GM19035 (cell line): ENCODE measurements around the gene CHCT1.
"Not testable (repeated sequence)": the region's sequence is repeated elsewhere in the genome, so short reads cannot be mapped to it uniquely, and the experiment has no call there.

Source experiments
- ATAC-seq: cut with Tn5 transposase; IDR thresholded peaks from one replicate; pipeline ENCODE4 v1.9.1; 2021; ENCODE audit not compliant: unreplicated experiment

The CHCT1 gene

GRCh38 chr17:60422162-60422665 lies at the start of gene CHCT1:
TSS of gene CHCT1 (plus strand) at chr17:60422489. CDS start at chr17:60422593, 104 bp downstream.
- no peak for ATAC-seq

GRCh38 chr17:60372790-60373483 lies 49.4 kb upstream of the CHCT1 start:
- no peak for ATAC-seq

- not testable (repeated sequence) for ATAC-seq
Observed at GRCh38 chr17:60378187-60378586, 44.1 kb upstream of the CHCT1 start.

GRCh38 chr17:60379461-60379860 lies 42.8 kb upstream of the CHCT1 start:
- not testable (repeated sequence) for ATAC-seq

DNA sequence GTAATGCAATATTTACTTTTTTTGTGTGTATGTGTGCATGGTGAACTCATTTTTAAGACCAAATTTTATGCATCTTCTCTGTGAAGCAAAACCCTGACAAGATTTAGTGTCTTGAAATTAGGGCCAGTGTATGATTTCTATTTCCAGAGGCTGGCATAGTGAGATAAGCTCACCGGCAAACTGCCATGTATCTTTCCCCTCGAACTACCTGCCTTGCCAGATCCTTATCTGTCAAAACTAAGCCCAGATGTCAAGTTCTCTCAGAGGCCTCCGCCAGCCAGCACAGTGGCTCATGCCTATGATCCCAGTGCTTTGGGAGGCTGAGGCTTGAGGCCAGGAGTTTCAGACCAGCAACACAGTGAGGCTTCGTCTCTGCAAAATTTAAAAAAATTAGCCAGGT lies 40.3 kb upstream of the CHCT1 start:
- ATAC-seq: no peak

DNA sequence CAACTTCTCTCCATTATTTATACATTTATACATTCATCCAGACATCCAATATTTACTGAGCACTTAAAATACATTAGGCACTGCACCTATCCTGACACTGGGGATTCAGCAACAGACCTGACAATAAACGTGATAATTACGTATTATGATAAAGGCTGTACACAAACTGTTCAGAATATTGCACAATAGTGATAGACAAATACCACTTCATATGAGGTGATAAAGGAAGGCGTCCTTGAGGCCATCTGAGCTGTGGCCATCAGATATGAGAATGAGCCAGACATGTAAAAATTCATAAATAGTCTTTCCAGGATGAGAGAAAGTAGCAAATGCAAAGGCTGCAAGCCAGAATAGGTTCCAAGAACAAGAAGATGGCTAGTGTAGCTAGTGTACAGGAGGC lies 38.9 kb upstream of the CHCT1 start:
- ATAC-seq: no peak

DNA sequence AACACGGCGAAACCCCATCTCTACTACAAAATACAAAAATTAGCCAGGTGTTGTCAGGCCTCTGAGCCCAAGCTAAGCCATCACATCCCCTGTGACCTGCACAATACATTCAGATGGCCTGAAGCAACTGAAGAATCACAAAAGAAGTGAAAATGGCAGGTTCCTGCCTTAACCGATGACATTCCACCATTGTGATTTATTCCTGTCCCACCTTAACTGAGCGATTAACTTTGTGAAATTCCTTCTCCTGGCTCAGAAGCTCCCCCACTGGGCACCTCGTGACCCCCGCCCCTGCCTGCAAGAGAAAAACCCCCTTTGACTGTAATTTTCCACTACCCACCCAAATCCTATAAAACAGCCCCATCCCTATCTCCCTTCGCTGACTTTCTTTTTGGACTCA lies 37.4 kb upstream of the CHCT1 start:
- ATAC-seq: not testable (repeated sequence)

DNA sequence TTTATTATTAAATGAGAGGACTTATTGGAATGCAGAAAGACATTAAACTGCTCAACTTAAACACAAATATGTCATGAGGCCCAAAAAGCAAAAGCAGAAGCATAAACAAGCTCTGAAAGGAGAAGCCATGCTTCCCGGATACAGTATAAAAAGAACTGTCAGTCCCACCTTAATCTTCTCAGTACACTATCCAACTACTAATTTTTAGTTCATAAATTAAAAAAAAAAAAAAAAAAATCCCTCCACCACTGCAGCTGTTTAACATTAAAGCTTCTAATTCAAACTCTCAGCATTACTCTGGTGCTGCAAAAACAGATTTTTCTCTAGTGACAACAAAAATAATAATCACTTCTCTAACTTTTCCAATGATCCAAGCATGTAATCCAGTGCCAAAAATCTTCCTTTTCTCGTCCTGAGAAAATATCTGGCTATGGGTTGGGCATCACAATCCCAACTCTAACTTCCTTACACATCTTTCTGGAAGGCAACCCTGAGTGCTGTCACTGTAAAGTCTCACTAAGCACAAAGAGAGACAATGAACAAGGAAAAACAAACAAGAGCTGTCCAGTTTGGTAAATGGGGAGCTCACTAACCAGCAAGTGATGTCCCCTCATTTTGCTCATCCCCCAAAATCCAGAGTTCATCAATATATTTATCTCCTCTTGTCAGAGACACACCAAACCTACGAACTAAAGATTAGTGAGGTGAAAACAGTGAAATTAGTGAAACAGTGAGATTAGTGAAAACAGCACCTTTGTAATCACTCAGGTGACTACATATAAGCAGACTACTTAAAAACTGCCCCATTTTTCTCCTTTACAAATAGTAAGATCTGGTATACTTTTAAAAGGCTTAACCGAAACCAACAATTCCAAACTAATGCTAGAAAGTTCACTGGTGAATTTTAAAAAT lies 35.9 kb upstream of the CHCT1 start:
- no peak for ATAC-seq

- no peak for ATAC-seq
Observed at GRCh38 chr17:60387666-60388065, 34.6 kb upstream of the CHCT1 start.

- no peak for ATAC-seq
Observed at GRCh38 chr17:60388742-60389141, 33.5 kb upstream of the CHCT1 start.

GRCh38 chr17:60390186-60390585 lies 32.1 kb upstream of the CHCT1 start:
- ATAC-seq: no peak

DNA sequence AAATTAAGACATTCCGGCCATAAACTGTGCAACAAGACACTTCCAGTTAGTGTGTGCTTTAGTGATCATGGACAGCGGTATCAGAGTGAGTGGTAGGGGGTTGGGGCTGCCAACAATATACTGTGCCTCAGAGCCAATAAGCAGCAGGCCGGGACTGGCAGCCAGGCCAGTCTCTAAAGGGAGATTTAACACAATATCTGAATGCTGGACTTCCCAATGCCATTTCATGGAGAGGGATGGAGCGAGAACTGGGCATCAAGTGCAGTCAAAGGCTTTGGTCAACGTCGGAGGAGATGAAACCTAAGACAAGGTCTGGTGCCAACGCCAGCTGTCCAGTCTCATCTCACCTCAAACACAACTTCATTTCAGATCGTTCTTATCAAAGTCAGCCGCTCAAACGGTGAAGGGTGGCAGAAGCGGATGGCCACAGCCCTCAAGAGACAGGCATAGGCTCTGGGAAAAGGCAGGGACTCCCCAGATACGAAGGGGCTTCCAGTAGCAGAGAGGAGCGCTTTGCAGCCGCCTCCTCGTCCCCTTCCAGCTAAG lies 31.3 kb upstream of the CHCT1 start:
- peak; percentile 8 for ATAC-seq

GRCh38 chr17:60391471-60392041 lies 30.7 kb upstream of the CHCT1 start:
- peak; percentile 28 for ATAC-seq

DNA sequence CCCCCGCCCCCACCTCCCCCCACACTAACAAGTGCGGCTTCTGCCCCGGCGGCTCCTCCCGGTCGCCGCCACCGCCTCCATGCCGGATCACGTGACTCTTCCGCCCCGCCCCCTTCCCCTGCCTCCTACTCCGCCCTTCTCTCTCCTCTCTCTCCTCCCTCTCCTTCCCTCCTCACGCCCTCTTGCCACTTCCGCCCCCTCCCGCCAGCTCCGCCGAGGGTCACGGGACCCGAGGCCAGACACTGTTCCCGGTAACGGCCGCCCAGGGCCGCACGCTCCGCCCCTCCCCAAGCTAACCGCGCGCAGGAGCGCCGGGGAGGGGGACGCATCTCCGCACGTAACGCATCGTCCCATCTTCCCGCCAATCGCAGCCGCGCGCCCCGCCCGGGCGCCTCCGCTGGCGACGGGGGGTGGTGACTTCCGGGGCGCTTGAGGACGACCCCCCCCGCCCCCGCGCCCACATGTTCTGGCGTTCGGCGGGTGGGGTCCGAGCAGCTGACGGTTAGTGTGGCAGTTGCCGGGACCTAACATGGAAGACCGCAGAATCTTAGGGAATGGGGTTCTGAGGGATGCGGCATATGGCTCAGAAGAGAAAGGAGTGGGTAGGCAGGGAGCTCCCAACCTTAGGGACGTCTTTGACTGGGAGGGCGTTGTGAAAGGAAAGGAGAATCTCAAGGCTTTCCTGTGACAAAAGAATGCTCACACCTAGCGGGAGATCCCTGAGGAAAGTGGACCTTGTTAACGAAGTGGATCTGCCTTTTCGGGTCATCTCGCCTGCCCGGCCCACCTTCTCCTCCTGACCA lies 30.0 kb upstream of the CHCT1 start, which contains the start of gene USP32:
Gene USP32 (minus strand): TSS at position 92 of the 803 bp plus-strand sequence. CDS start 194 bp downstream, outside the sequence.
- peak; percentile 85 for ATAC-seq

DNA sequence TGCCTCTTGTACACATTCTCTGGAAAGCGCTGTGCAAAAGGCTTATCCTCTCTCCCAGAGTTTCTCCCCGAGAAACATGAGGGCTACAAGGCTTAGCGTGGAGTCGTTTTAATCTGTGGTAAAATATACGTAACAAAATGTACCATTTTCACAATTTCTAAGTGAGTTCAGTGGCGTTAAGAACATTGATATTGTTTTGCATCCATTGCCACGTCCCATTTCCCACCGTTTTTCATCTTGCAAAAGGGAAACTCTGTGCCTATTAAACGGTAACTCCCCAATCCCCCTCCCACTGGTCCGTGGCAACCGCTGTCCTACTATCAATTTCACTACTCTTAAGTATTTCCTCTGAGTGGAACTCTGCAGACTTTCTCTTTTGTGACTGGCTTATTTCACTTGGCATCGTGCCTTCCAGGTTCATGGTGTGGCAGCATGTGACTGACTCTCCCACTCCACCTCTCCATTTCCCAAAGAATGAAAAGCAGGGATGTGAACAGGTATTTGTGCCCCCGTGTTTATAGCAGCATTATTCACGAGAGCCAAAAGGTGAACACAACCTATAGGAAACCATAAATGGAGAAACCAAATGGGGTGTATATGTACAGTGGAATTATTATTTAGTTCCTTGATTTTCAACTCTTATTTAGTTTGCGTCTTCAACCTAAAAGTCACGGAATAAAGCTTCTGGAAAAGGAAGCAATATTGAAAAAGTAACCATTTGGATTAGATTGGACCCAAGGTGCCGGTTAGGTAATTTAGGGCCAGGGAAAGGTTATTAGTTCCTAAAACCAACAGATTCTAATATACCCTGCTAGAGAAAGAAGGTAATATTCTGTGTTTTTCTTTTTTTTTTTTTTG lies 29.2 kb upstream of the CHCT1 start:
- no peak for ATAC-seq

DNA sequence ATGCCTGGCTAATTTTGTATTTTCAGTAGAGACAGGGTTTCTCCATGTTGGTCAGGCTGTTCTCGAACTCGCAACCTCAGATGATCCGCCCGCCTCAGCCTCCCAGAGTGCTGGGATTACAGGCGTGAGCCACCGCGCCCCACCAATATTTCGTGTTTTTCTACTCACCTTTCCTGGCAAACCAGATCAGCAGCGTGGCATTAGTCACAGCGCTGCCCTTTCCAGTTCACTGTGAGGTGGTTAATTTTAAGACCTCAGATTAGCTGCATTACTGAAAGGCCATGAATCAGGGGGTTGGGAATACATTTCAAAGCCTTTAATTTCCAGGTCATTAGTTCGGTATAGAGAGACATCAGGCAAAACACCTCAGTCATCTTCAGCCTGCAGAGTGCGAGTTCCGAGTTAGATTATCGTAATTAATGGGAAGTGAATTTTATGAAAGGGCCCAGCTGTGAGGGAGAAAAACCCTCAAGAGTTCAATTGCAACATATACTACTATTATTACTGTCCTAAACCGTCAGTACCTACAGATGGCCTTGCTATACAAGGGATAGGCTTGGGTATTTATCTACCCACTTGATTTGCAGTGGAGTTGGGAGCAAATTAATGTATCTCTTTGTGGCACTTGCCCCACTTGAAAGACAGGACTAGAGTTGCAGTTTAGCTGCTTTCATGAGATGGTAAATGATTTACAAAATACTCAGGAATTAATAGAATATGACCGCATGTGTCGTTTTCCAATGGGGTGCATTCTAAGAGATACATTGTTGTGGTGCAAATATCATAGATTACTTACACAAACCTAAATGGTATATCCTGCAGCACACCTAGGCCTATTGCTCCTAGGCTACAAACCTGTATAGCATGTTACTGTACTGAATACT lies 28.2 kb upstream of the CHCT1 start:
- ATAC-seq: no peak

- ATAC-seq: no peak
Observed at GRCh38 chr17:60395508-60396065, 26.7 kb upstream of the CHCT1 start.

DNA sequence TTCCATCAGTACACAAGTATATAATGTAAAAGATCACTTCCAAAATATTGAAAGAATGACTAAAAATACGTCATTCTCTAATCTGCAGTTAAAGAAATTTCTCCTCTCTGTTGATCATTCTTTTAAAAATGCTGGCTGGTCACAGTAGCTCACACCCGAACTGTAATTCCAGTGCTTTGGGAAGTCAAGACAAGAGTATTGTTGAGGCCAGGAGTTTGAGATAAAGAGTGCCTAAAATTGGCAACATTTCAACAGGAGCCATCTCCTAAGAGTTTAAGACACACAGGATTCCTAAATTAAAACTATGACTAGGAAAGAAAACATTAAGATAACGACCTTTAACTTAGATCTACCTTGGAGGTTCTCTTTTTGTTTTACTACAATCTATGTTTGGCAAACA lies 25.9 kb upstream of the CHCT1 start:
- no peak for ATAC-seq
